HL-60 (cell line): Measurements from ENCODE around the gene ATP11B.

Experiments
- CTCF ChIP-seq: IDR thresholded peaks from one replicate; pipeline ENCODE4 v1.5.1; 2011; ENCODE audit warnings: low read length, control low read depth, inconsistent platforms; ENCODE audit not compliant: insufficient read depth
- POLR2AphosphoS5 ChIP-seq: IDR thresholded peaks from 2 replicates; pipeline ENCODE4 v1.6.1; 2012; ENCODE audit warnings: low read depth
- REST ChIP-seq: IDR thresholded peaks from 2 replicates; pipeline ENCODE4 v1.6.1; 2012; ENCODE audit warnings: low read depth; ENCODE audit not compliant: insufficient replicate concordance

GRCh38 chr3:182895513-182896112 lies 102.3 kb downstream of the ATP11B start:
- TF ChIP-seq POLR2AphosphoS5 (no peak), CTCF (no peak), REST (no peak)
